ENCODE results near the gene CD300C.

DNA sequence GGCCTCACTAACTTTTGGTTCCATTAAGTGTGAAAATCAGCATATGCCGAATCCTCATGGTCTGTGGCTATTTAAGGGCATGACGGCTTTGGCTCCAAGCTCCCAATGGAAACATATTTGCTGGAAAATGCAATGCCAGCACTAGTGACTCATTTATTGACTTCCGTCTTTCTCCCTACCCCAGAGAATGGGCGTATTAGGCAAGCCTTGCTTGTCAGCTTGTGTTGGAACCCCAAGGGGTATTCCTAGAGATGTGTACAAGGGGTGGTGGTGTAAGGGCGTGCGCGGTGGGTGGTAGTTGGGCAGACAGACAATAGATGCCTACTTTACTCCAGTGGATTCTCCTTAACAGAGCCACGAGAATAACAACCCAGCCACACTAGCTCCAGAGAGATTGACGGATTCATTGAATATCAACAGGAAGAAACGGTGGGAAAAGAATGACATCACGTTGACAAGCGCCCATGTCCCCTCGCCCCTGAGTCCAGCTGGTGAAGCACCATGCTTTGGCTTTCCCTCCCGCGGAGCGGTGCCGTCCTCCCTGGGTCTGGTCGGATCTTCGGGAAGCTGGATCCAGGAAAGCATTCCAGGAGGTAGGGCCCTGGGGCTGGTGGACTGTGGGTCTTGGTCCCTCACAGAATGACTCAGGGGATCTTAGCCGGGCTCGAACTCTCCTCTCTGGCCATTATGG lies 25.0 kb downstream of the CD300C start:
- no peak for TF ChIP-seq EZH2 (optimal IDR thresholded peaks at IDR 0.05; ENCODE audit: low read depth, low read length)
- TF ChIP-seq, protein P1, sequence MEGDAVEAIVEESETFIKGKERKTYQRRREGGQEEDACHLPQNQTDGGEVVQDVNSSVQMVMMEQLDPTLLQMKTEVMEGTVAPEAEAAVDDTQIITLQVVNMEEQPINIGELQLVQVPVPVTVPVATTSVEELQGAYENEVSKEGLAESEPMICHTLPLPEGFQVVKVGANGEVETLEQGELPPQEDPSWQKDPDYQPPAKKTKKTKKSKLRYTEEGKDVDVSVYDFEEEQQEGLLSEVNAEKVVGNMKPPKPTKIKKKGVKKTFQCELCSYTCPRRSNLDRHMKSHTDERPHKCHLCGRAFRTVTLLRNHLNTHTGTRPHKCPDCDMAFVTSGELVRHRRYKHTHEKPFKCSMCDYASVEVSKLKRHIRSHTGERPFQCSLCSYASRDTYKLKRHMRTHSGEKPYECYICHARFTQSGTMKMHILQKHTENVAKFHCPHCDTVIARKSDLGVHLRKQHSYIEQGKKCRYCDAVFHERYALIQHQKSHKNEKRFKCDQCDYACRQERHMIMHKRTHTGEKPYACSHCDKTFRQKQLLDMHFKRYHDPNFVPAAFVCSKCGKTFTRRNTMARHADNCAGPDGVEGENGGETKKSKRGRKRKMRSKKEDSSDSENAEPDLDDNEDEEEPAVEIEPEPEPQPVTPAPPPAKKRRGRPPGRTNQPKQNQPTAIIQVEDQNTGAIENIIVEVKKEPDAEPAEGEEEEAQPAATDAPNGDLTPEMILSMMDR (IDR thresholded peaks at IDR 0.05; ENCODE audit: low read length), result no peak

Measured in MM.1S (cell line).